Stimulated activated CD8-positive, alpha-beta memory T cell treated with anti-CD3 and anti-CD28 coated beads, Interleukin-7, amount 100 ng/mL, for 4 hours (primary cell): ENCODE results near the gene MFSD6.
"Not testable (repeated sequence)": the region's sequence is repeated elsewhere in the genome, so short reads cannot be mapped to it uniquely, and the experiment has no call there.

Experiments used
- DNase-seq, 2 donors: peaks; one replicate each; pipeline ENCODE4 v3.0.0-alpha.2; 2020; ENCODE audit warnings: low read depth in 2 of 2

MFSD6 gene

GRCh38 chr2:190462611-190463010 lies 54.5 kb downstream of the MFSD6 start:
- no peak for DNase-seq

GRCh38 chr2:190465060-190465459 lies 56.9 kb downstream of the MFSD6 start:
- no peak for DNase-seq

GRCh38 chr2:190466819-190467446 lies 58.8 kb downstream of the MFSD6 start:
- DNase-seq: no peak

GRCh38 chr2:190467575-190468083 lies 59.5 kb downstream of the MFSD6 start:
- DNase-seq: no peak

GRCh38 chr2:190468354-190468753 lies 60.2 kb downstream of the MFSD6 start:
- DNase-seq: not testable (repeated sequence)

GRCh38 chr2:190468814-190469569 lies 60.8 kb downstream of the MFSD6 start:
- no peak for DNase-seq

- DNase-seq: no peak
Measured at GRCh38 chr2:190469771-190470170, 61.6 kb downstream of the MFSD6 start.

- no peak for DNase-seq
Measured at GRCh38 chr2:190470256-190470826, 62.2 kb downstream of the MFSD6 start.

GRCh38 chr2:190477661-190478454 lies 69.7 kb downstream of the MFSD6 start:
- no peak for DNase-seq

- DNase-seq: no peak
Measured at GRCh38 chr2:190478572-190479195, 70.5 kb downstream of the MFSD6 start.

- no peak for DNase-seq
Measured at GRCh38 chr2:190481339-190481738, 73.2 kb downstream of the MFSD6 start.

GRCh38 chr2:190482451-190482850 lies 74.3 kb downstream of the MFSD6 start:
- no peak for DNase-seq

- DNase-seq: no peak
Measured at GRCh38 chr2:190486037-190486623, 78.0 kb downstream of the MFSD6 start.

GRCh38 chr2:190488516-190489233 lies 80.5 kb downstream of the MFSD6 start:
- no peak for DNase-seq

- no peak for DNase-seq
Measured at GRCh38 chr2:190489475-190489874, 81.3 kb downstream of the MFSD6 start.

- no peak for DNase-seq
Measured at GRCh38 chr2:190490502-190490901, 82.3 kb downstream of the MFSD6 start.

GRCh38 chr2:190493095-190493494 lies 84.9 kb downstream of the MFSD6 start:
- no peak for DNase-seq

GRCh38 chr2:190494600-190495227 lies 86.6 kb downstream of the MFSD6 start:
- DNase-seq: not testable (repeated sequence)

GRCh38 chr2:190497428-190497827 lies 89.3 kb downstream of the MFSD6 start:
- no peak for DNase-seq

- no peak for DNase-seq
Measured at GRCh38 chr2:190499273-190499672, 91.1 kb downstream of the MFSD6 start.
